SK-N-MC (cell line): Measurements from ENCODE around the gene ROPN1.

Experiments used
- EZH2 ChIP-seq: fragments of 200-600 bp; sonication (generic); IDR thresholded peaks from one replicate; pipeline ENCODE4 v1.6.1; 2017; ENCODE audit warnings: antibody characterized with exemption
- FOXP2 ChIP-seq: optimal IDR thresholded peaks from 2 replicates; pipeline ENCODE3; 2011; ENCODE audit warnings: mild to moderate bottlenecking, moderate library complexity; ENCODE audit not compliant: insufficient read depth; ENCODE audit errors: extremely low read length, control extremely low read depth
- POLR2AphosphoS5 ChIP-seq: IDR thresholded peaks from 2 replicates; pipeline ENCODE4 v1.6.1; 2012; ENCODE audit warnings: mild to moderate bottlenecking, low read depth, low read length, borderline replicate concordance

GRCh38 chr3:123984350-123984749 lies 7.6 kb downstream of the ROPN1 start:
- TF ChIP-seq EZH2 = no peak
- TF ChIP-seq POLR2AphosphoS5 = no peak
- TF ChIP-seq FOXP2 = no peak
